ENCODE results near the gene VAPA.

GRCh38 chr18:9878095-9878494 lies 35.7 kb upstream of the VAPA start:
- TF ChIP-seq, protein P1, sequence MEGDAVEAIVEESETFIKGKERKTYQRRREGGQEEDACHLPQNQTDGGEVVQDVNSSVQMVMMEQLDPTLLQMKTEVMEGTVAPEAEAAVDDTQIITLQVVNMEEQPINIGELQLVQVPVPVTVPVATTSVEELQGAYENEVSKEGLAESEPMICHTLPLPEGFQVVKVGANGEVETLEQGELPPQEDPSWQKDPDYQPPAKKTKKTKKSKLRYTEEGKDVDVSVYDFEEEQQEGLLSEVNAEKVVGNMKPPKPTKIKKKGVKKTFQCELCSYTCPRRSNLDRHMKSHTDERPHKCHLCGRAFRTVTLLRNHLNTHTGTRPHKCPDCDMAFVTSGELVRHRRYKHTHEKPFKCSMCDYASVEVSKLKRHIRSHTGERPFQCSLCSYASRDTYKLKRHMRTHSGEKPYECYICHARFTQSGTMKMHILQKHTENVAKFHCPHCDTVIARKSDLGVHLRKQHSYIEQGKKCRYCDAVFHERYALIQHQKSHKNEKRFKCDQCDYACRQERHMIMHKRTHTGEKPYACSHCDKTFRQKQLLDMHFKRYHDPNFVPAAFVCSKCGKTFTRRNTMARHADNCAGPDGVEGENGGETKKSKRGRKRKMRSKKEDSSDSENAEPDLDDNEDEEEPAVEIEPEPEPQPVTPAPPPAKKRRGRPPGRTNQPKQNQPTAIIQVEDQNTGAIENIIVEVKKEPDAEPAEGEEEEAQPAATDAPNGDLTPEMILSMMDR (IDR thresholded peaks at IDR 0.05), result no peak
- no peak for TF ChIP-seq POLR2A (IDR thresholded peaks at IDR 0.05)

Measured in lower leg skin (tissue), 3 donors.